HG02938 (cell line): Measurements from ENCODE around the gene LYL1.
"Not testable (repeated sequence)": the region's sequence is repeated elsewhere in the genome, so short reads cannot be mapped to it uniquely, and the experiment has no call there.

Experiments
- ATAC-seq: cut with Tn5 transposase; IDR thresholded peaks from one replicate; pipeline ENCODE4 v1.9.1; 2021; ENCODE audit warnings: mild to moderate bottlenecking, moderate library complexity; ENCODE audit not compliant: unreplicated experiment

Gene LYL1

GRCh38 chr19:13102666-13103580 lies at the start of gene LYL1:
LYL1 (minus strand) TSS chr19:13102858; CDS start chr19:13101171, 1,687 bp downstream.
- ATAC-seq, result no peak

- ATAC-seq, result no peak
Observed at GRCh38 chr19:13151605-13152355, 49.1 kb upstream of the LYL1 start.

- ATAC-seq, result no peak
Observed at GRCh38 chr19:13150931-13151604, 48.4 kb upstream of the LYL1 start.

GRCh38 chr19:13150187-13150930 lies 47.7 kb upstream of the LYL1 start, which contains the start of the genes IER2 and STX10:
IER2 (plus strand) TSS chr19:13150411; CDS start chr19:13153187, 2,776 bp downstream.
STX10 (minus strand) TSS chr19:13150375; CDS start chr19:13150173, 202 bp downstream.
- ATAC-seq, result no peak

- no peak for ATAC-seq
Observed at GRCh38 chr19:13149628-13150186, 47.0 kb upstream of the LYL1 start.

GRCh38 chr19:13149173-13149627 lies 46.5 kb upstream of the LYL1 start:
- not testable (repeated sequence) for ATAC-seq

- ATAC-seq, result no peak
Observed at GRCh38 chr19:13146763-13147563, 44.3 kb upstream of the LYL1 start.

- no peak for ATAC-seq
Observed at GRCh38 chr19:13139633-13140311, 37.1 kb upstream of the LYL1 start.

GRCh38 chr19:13138916-13139198 lies 36.2 kb upstream of the LYL1 start:
- ATAC-seq, result no peak

GRCh38 chr19:13138171-13138915 lies 35.7 kb upstream of the LYL1 start:
- ATAC-seq, result no peak

- no peak for ATAC-seq
Observed at GRCh38 chr19:13137290-13137794, 34.7 kb upstream of the LYL1 start.

- no peak for ATAC-seq
Observed at GRCh38 chr19:13135068-13136062, 32.7 kb upstream of the LYL1 start.

- ATAC-seq, result no peak
Observed at GRCh38 chr19:13134626-13135025, 32.0 kb upstream of the LYL1 start.

- no peak for ATAC-seq
Observed at GRCh38 chr19:13133241-13133870, 30.7 kb upstream of the LYL1 start.

- ATAC-seq, result no peak
Observed at GRCh38 chr19:13132471-13133180, 30.0 kb upstream of the LYL1 start.
